ENCODE measurements around the gene CDAN1.

Gene CDAN1

GRCh38 chr15:42704492-42704926 is 32.4 kb downstream of the CDAN1 start:
- peak; percentile 64 for DNase-seq

- no peak for DNase-seq
Observed at GRCh38 chr15:42696626-42697025, 40.3 kb downstream of the CDAN1 start.

- no peak for DNase-seq
Observed at GRCh38 chr15:42695527-42696071, 41.3 kb downstream of the CDAN1 start.

- DNase-seq: no peak
Observed at GRCh38 chr15:42694398-42694797, 42.5 kb downstream of the CDAN1 start.

GRCh38 chr15:42693942-42694341 is 43.0 kb downstream of the CDAN1 start:
- DNase-seq: no peak

GRCh38 chr15:42693496-42693895 is 43.4 kb downstream of the CDAN1 start:
- no peak for DNase-seq

GRCh38 chr15:42692997-42693396 is 43.9 kb downstream of the CDAN1 start:
- DNase-seq: no peak

- DNase-seq: no peak
Observed at GRCh38 chr15:42692536-42692935, 44.4 kb downstream of the CDAN1 start.

- DNase-seq: no peak
Observed at GRCh38 chr15:42691770-42692169, 45.2 kb downstream of the CDAN1 start.

- no peak for DNase-seq
Observed at GRCh38 chr15:42691308-42691707, 45.6 kb downstream of the CDAN1 start.

GRCh38 chr15:42688301-42688700 is 48.6 kb downstream of the CDAN1 start:
- no peak for DNase-seq

- no peak for DNase-seq
Observed at GRCh38 chr15:42687740-42688139, 49.2 kb downstream of the CDAN1 start.

GRCh38 chr15:42686281-42686680 is 50.6 kb downstream of the CDAN1 start:
- no peak for DNase-seq

- DNase-seq: no peak
Observed at GRCh38 chr15:42681119-42681518, 55.8 kb downstream of the CDAN1 start.

GRCh38 chr15:42680142-42680482 is 56.8 kb downstream of the CDAN1 start:
- DNase-seq: peak; percentile 10

- no peak for DNase-seq
Observed at GRCh38 chr15:42679285-42680141, 57.4 kb downstream of the CDAN1 start.

- DNase-seq: no peak
Observed at GRCh38 chr15:42675021-42675420, 61.9 kb downstream of the CDAN1 start.

GRCh38 chr15:42674472-42674871 is 62.5 kb downstream of the CDAN1 start:
- DNase-seq: no peak
